ENCODE results near the gene PSMF1. TPM values are rescaled to one million over a fixed set of nuclear protein-coding genes. Genes with fewer than 3 reads are reported as not detected.
A peak's percentile ranks its signal among the peaks of the same experiment; 100 is the strongest.

The PSMF1 gene
- total and polyA plus RNA-seq, 2 of the 4 experiments (the other 2 are of a cell fraction): 93.6 to 109 TPM

- no peak within 1 kb of the TSS for H4K5ac ChIP-seq (ENCODE audit: low read depth, low read length)
- H2BK120ac ChIP-seq (ENCODE audit: low read depth, low read length): no peak within 1 kb of the TSS
- TF ChIP-seq FOS (IDR thresholded peaks at IDR 0.05; ENCODE audit: low read depth, low read length) (no peak), NFE2L2 (IDR thresholded peaks at IDR 0.05; ENCODE audit: low read depth, low read length) (no peak), MAFK (IDR thresholded peaks at IDR 0.05; ENCODE audit: low read depth, low read length) (no peak), BHLHE40 (IDR thresholded peaks at IDR 0.05; ENCODE audit: low read depth, low read length) (no peak), POLR2A (IDR thresholded peaks at IDR 0.05; ENCODE audit: low read depth, low read length) (no peak)
- H4K20me1 ChIP-seq (ENCODE audit: insufficient read depth, low read length): no peaks in the 10 kb centered on the region; the same call in 1 of the 2 replicates
- ATAC-seq (ENCODE audit: low read depth) (peak; percentile 6; the same call in 1 of the 2 replicates), DNase-seq (no peak)
- no peak within 1 kb of the TSS for H2AK9ac ChIP-seq (replicated peaks; ENCODE audit: low read depth, low read length, poor library complexity)
- H4K8ac ChIP-seq (ENCODE audit: low read depth in 2 of 2, low read length in 2 of 2): no peak within 1 kb of the TSS
- H2AK5ac ChIP-seq (ENCODE audit: low read depth, low read length): no peak within 1 kb of the TSS
- no peak within 1 kb of the TSS for H3K9ac ChIP-seq (ENCODE audit: low read depth, low read length)
- H3K4me2 ChIP-seq (ENCODE audit: low read depth, low read length): peak within 1 kb of the TSS; percentile 36; the same call in 1 of the 2 replicates
- dilution Hi-C loops (cut with HindIII; ENCODE audit: low sequenced_read_pairs, unreplicated experiment): no loop called here
- no peaks in the 10 kb centered on the region for H3K79me1 ChIP-seq (ENCODE audit: low read depth in 1 of 2, low read length in 2 of 2)
- no peak within 1 kb of the TSS for H2BK15ac ChIP-seq (ENCODE audit: low read depth, low read length)
- intact Hi-C loops (cut with micrococcal nuclease): no loop called here
- H3K27ac ChIP-seq (ENCODE audit: insufficient read depth, low read length): no peak within 1 kb of the TSS
- H3K27me3 ChIP-seq (ENCODE audit: control insufficient read depth, insufficient read depth, low read length): peaks cover 48% of the 10 kb centered on the region
- POLR2A ChIA-PET (ENCODE audit: unreplicated experiment): no interaction called here
- no peak within 1 kb of the TSS for H3K56ac ChIP-seq (ENCODE audit: extremely low read depth, insufficient read depth, low read length)
- no peak within 1 kb of the TSS for H3K4ac ChIP-seq (ENCODE audit: low read depth, low read length)
- H3K9me1 ChIP-seq (ENCODE audit: insufficient read depth, low read length): peaks cover 3% of the 10 kb centered on the region; the same call in 1 of the 2 replicates
- in situ Hi-C loops (cut with MboI; ENCODE audit: low sequenced_read_pairs): no loop called here
- H3K9me3 ChIP-seq (ENCODE audit: control insufficient read depth, insufficient read depth, low read length): no peaks in the 10 kb centered on the region
- peak within 1 kb of the TSS; percentile 25; the same call in 1 of the 2 replicates for H3K4me3 ChIP-seq (ENCODE audit: insufficient read depth, low read depth, low read length)
- 2% methylated on average over 19 of the region's 76 CpGs; no CpG with 5 or more reads in 1 of the 2 experiments for WGBS, 2 experiments (ENCODE audit: extremely low coverage in 2 of 2, insufficient read length in 1 of 2)
- no peak within 1 kb of the TSS for H3K18ac ChIP-seq (ENCODE audit: low read depth, low read length)
- peak within 1 kb of the TSS; percentile 78 for H2AFZ ChIP-seq (replicated peaks; ENCODE audit: low read length, poor library complexity)
- no peaks in the 10 kb centered on the region for H3K36me3 ChIP-seq (ENCODE audit: control insufficient read depth, insufficient read depth, low read length)
- H3K23ac ChIP-seq (ENCODE audit: low read depth, low read length): no peak within 1 kb of the TSS
- no peak within 1 kb of the TSS for H3K14ac ChIP-seq (replicated peaks; ENCODE audit: low read depth, low read length)
- no peak within 1 kb of the TSS for H4K91ac ChIP-seq (ENCODE audit: insufficient read depth, low read depth, low read length)
- BruUV-seq (replicated peaks): no TSS peak
- no peaks in the 10 kb centered on the region for H3K4me1 ChIP-seq (ENCODE audit: control insufficient read depth, insufficient read depth, low read length)
- no peak within 1 kb of the TSS for H2BK5ac ChIP-seq (ENCODE audit: low read depth, low read length, poor library complexity, severe bottlenecking)
- CTCF ChIA-PET: interaction anchor here (0.8 kb wide), 1 partner anchor 34 kb away, joined by 3 read pairs; no protein-coding TSS in a partner anchor
- no peak within 1 kb of the TSS for H2BK20ac ChIP-seq (ENCODE audit: low read depth, low read length)
Measured at GRCh38 chr20:1184638-1185315, 66.4 kb downstream of the PSMF1 start, which contains the start of gene TMEM74B. TMEM74B (minus strand) TSS chr20:1184981; CDS start chr20:1183801, 1,180 bp downstream.

Measured in IMR-90 (cell line).